ENCODE measurements around the gene KRTAP20-2.

The KRTAP20-2 gene

GRCh38 chr21:30625449-30626165 lies 9.4 kb upstream of the KRTAP20-2 start:
- in situ Hi-C loops (cut with HindIII; ENCODE audit: low pct_unique_long_range_greater_than_20kb, low sequenced_read_pairs), result no loop called here
- no peak for TF ChIP-seq JUND (IDR thresholded peaks at IDR 0.05; ENCODE audit: low read depth)

GRCh38 chr21:30628109-30628508 lies 6.9 kb upstream of the KRTAP20-2 start:
- no peak for TF ChIP-seq JUND (IDR thresholded peaks at IDR 0.05; ENCODE audit: low read depth)
- in situ Hi-C loops (cut with HindIII; ENCODE audit: low pct_unique_long_range_greater_than_20kb, low sequenced_read_pairs), result no loop called here
- no peak for DNase-seq (ENCODE audit: low read depth in 1 of 2, low spot score in 1 of 2)

More at GRCh38 chr21:30625449-30626165, 9.4 kb upstream of the KRTAP20-2 start:
- DNase-seq (ENCODE audit: low read depth in 1 of 2, low spot score in 1 of 2), result no peak

- in situ Hi-C loops (cut with HindIII; ENCODE audit: low pct_unique_long_range_greater_than_20kb, low sequenced_read_pairs), result no loop called here
- DNase-seq (ENCODE audit: low read depth in 1 of 2, low spot score in 1 of 2), result no peak
Measured at GRCh38 chr21:30629200-30629599, 5.8 kb upstream of the KRTAP20-2 start.

GRCh38 chr21:30638686-30639085 lies 3.7 kb downstream of the KRTAP20-2 start:
- DNase-seq (ENCODE audit: low read depth in 1 of 2, low spot score in 1 of 2), result no peak
- in situ Hi-C loops (cut with HindIII; ENCODE audit: low pct_unique_long_range_greater_than_20kb, low sequenced_read_pairs), result no loop called here
- TF ChIP-seq JUND (IDR thresholded peaks at IDR 0.05; ENCODE audit: low read depth), result no peak

More at GRCh38 chr21:30629200-30629599, 5.8 kb upstream of the KRTAP20-2 start:
- no peak for TF ChIP-seq JUND (IDR thresholded peaks at IDR 0.05; ENCODE audit: low read depth)

GRCh38 chr21:30642564-30642963 lies 7.6 kb downstream of the KRTAP20-2 start, which contains the start of gene KRTAP20-3:
Gene KRTAP20-3 (plus strand): TSS chr21:30642864.
- in situ Hi-C loops (cut with HindIII; ENCODE audit: low pct_unique_long_range_greater_than_20kb, low sequenced_read_pairs), result no loop called here
- no peak for DNase-seq (ENCODE audit: low read depth in 1 of 2, low spot score in 1 of 2)
- no peak for TF ChIP-seq JUND (IDR thresholded peaks at IDR 0.05; ENCODE audit: low read depth)

GRCh38 chr21:30646904-30647414 lies 12.0 kb downstream of the KRTAP20-2 start:
- in situ Hi-C loops (cut with HindIII; ENCODE audit: low pct_unique_long_range_greater_than_20kb, low sequenced_read_pairs), result no loop called here
- no peak for DNase-seq (ENCODE audit: low read depth in 1 of 2, low spot score in 1 of 2)
- TF ChIP-seq JUND (IDR thresholded peaks at IDR 0.05; ENCODE audit: low read depth), result no peak

GRCh38 chr21:30652891-30653290 lies 17.9 kb downstream of the KRTAP20-2 start:
- DNase-seq (ENCODE audit: low read depth in 1 of 2, low spot score in 1 of 2), result no peak
- in situ Hi-C loops (cut with HindIII; ENCODE audit: low pct_unique_long_range_greater_than_20kb, low sequenced_read_pairs), result no loop called here
- TF ChIP-seq JUND (IDR thresholded peaks at IDR 0.05; ENCODE audit: low read depth), result no peak

- DNase-seq (ENCODE audit: low read depth in 1 of 2, low spot score in 1 of 2), result no peak
- TF ChIP-seq JUND (IDR thresholded peaks at IDR 0.05; ENCODE audit: low read depth), result no peak
- in situ Hi-C loops (cut with HindIII; ENCODE audit: low pct_unique_long_range_greater_than_20kb, low sequenced_read_pairs), result no loop called here
Measured at GRCh38 chr21:30668776-30669175, 33.8 kb downstream of the KRTAP20-2 start.

- DNase-seq (ENCODE audit: low read depth in 1 of 2, low spot score in 1 of 2), result no peak
- TF ChIP-seq JUND (IDR thresholded peaks at IDR 0.05; ENCODE audit: low read depth), result no peak
- in situ Hi-C loops (cut with HindIII; ENCODE audit: low pct_unique_long_range_greater_than_20kb, low sequenced_read_pairs), result no loop called here
Measured at GRCh38 chr21:30672985-30673650, 38.1 kb downstream of the KRTAP20-2 start.

GRCh38 chr21:30674312-30674711 lies 39.3 kb downstream of the KRTAP20-2 start:
- no peak for TF ChIP-seq JUND (IDR thresholded peaks at IDR 0.05; ENCODE audit: low read depth)
- in situ Hi-C loops (cut with HindIII; ENCODE audit: low pct_unique_long_range_greater_than_20kb, low sequenced_read_pairs), result no loop called here

GRCh38 chr21:30676737-30677136 lies 41.7 kb downstream of the KRTAP20-2 start:
- no peak for TF ChIP-seq JUND (IDR thresholded peaks at IDR 0.05; ENCODE audit: low read depth)
- DNase-seq (ENCODE audit: low read depth in 1 of 2, low spot score in 1 of 2), result no peak
- in situ Hi-C loops (cut with HindIII; ENCODE audit: low pct_unique_long_range_greater_than_20kb, low sequenced_read_pairs), result no loop called here

More at GRCh38 chr21:30674312-30674711, 39.3 kb downstream of the KRTAP20-2 start:
- no peak for DNase-seq (ENCODE audit: low read depth in 1 of 2, low spot score in 1 of 2)

- in situ Hi-C loops (cut with HindIII; ENCODE audit: low pct_unique_long_range_greater_than_20kb, low sequenced_read_pairs), result no loop called here
- no peak for TF ChIP-seq JUND (IDR thresholded peaks at IDR 0.05; ENCODE audit: low read depth)
Measured at GRCh38 chr21:30680586-30680985, 45.6 kb downstream of the KRTAP20-2 start.

GRCh38 chr21:30684506-30684905 lies 49.5 kb downstream of the KRTAP20-2 start:
- TF ChIP-seq JUND (IDR thresholded peaks at IDR 0.05; ENCODE audit: low read depth), result no peak
- in situ Hi-C loops (cut with HindIII; ENCODE audit: low pct_unique_long_range_greater_than_20kb, low sequenced_read_pairs), result no loop called here
- DNase-seq (ENCODE audit: low read depth in 1 of 2, low spot score in 1 of 2), result no peak

More at GRCh38 chr21:30680586-30680985, 45.6 kb downstream of the KRTAP20-2 start:
- no peak for DNase-seq (ENCODE audit: low read depth in 1 of 2, low spot score in 1 of 2)
